Measurements from ENCODE around the gene INPP5A. TPM values are rescaled to one million over a fixed set of nuclear protein-coding genes. Genes with fewer than 3 reads are reported as not detected.

Gene INPP5A
- total RNA-seq, 2 donors from 2014 or later = 20.7 to 26.7 TPM

- Mint-ChIP-seq H3K4me3 (no peak overlapping the region), H3K27me3 (ENCODE audit: insufficient read depth) (no peaks in the 10 kb centered on the region), H3K27ac (no peak overlapping the region), H3K4me1 (peaks cover 5% of the 10 kb centered on the region), H3K36me3 (ENCODE audit: low read depth) (no peaks in the 10 kb centered on the region), H3K9me3 (no peaks in the 10 kb centered on the region)
- Histone ChIP-seq H3K4me1 (ENCODE audit: control insufficient read depth, insufficient read depth, low read length) (peaks cover 3% of the 10 kb centered on the region), H3K9me3 (ENCODE audit: control insufficient read depth, low read length) (no peaks in the 10 kb centered on the region), H3K9ac (ENCODE audit: extremely low read depth, low read length, poor library complexity, severe bottlenecking) (no peak overlapping the region), H3K4me3 (ENCODE audit: low read length) (no peak overlapping the region), H3K27ac (ENCODE audit: low read depth, low read length) (no peak overlapping the region), H3K36me3 (ENCODE audit: control insufficient read depth, insufficient read depth, low read length) (no peaks in the 10 kb centered on the region), H3K27me3 (ENCODE audit: control insufficient read depth, insufficient read depth, low read length, poor library complexity, severe bottlenecking) (no peaks in the 10 kb centered on the region)
- TF ChIP-seq CTCF (conservative IDR thresholded peaks at IDR 0.05) = no peak
- 90 to 94% methylated on average over 17 to 20 of the region's 20 CpGs for WGBS, 2 experiments (ENCODE audit: insufficient coverage in 1 of 2, insufficient read length in 1 of 2)
- no peak for DNase-seq
Observed at GRCh38 chr10:132649651-132650360, 112.2 kb downstream of the INPP5A start.

GRCh38 chr10:132650611-132651250, 113.1 kb downstream of the INPP5A start:
- no peak overlapping the region for H3K27ac ChIP-seq (ENCODE audit: low read depth, low read length)
- H3K9ac ChIP-seq (ENCODE audit: extremely low read depth, low read length, poor library complexity, severe bottlenecking) = no peak overlapping the region
- H3K4me3 Mint-ChIP-seq = no peak overlapping the region
- 90 to 94% methylated on average over 9 to 19 of the region's 20 CpGs for WGBS, 2 experiments (ENCODE audit: insufficient coverage in 1 of 2, insufficient read length in 1 of 2)
- DNase-seq = no peak
- no peak for TF ChIP-seq CTCF (conservative IDR thresholded peaks at IDR 0.05)
- no peak overlapping the region for H3K4me3 ChIP-seq (ENCODE audit: low read length)
- no peaks in the 10 kb centered on the region for H3K27me3 ChIP-seq (ENCODE audit: control insufficient read depth, insufficient read depth, low read length, poor library complexity, severe bottlenecking)
- peaks cover 5% of the 10 kb centered on the region for H3K4me1 Mint-ChIP-seq
- peaks cover 3% of the 10 kb centered on the region for H3K4me1 ChIP-seq (ENCODE audit: control insufficient read depth, insufficient read depth, low read length)
- H3K9me3 ChIP-seq (ENCODE audit: control insufficient read depth, low read length) = no peaks in the 10 kb centered on the region
- no peaks in the 10 kb centered on the region for H3K36me3 ChIP-seq (ENCODE audit: control insufficient read depth, insufficient read depth, low read length)
- no peaks in the 10 kb centered on the region for H3K36me3 Mint-ChIP-seq (ENCODE audit: low read depth)
- H3K27ac Mint-ChIP-seq = no peak overlapping the region
- H3K27me3 Mint-ChIP-seq (ENCODE audit: insufficient read depth) = no peaks in the 10 kb centered on the region
- no peaks in the 10 kb centered on the region for H3K9me3 Mint-ChIP-seq

- peaks cover 3% of the 10 kb centered on the region for H3K4me1 ChIP-seq (ENCODE audit: control insufficient read depth, insufficient read depth, low read length)
- no peaks in the 10 kb centered on the region for H3K27me3 ChIP-seq (ENCODE audit: control insufficient read depth, insufficient read depth, low read length, poor library complexity, severe bottlenecking)
- no peak overlapping the region for H3K4me3 ChIP-seq (ENCODE audit: low read length)
- peaks cover 7% of the 10 kb centered on the region for H3K4me1 Mint-ChIP-seq
- H3K27ac ChIP-seq (ENCODE audit: low read depth, low read length) = no peak overlapping the region
- no peak overlapping the region for H3K9ac ChIP-seq (ENCODE audit: extremely low read depth, low read length, poor library complexity, severe bottlenecking)
- no peaks in the 10 kb centered on the region for H3K36me3 Mint-ChIP-seq (ENCODE audit: low read depth)
- H3K9me3 ChIP-seq (ENCODE audit: control insufficient read depth, low read length) = no peaks in the 10 kb centered on the region
- no peak overlapping the region for H3K27ac Mint-ChIP-seq
- H3K36me3 ChIP-seq (ENCODE audit: control insufficient read depth, insufficient read depth, low read length) = no peaks in the 10 kb centered on the region
- DNase-seq = no peak
- 96 to 97% methylated on average over 15 to 18 of the region's 18 CpGs for WGBS, 2 experiments (ENCODE audit: insufficient coverage in 1 of 2, insufficient read length in 1 of 2)
- no peaks in the 10 kb centered on the region for H3K27me3 Mint-ChIP-seq (ENCODE audit: insufficient read depth)
- H3K4me3 Mint-ChIP-seq = no peak overlapping the region
- no peaks in the 10 kb centered on the region for H3K9me3 Mint-ChIP-seq
- TF ChIP-seq CTCF (conservative IDR thresholded peaks at IDR 0.05) = no peak
Observed at GRCh38 chr10:132651511-132652029, 114.0 kb downstream of the INPP5A start.
